NB4 (cell line): Measurements from ENCODE around the gene RIC8A.
A peak's percentile ranks its signal among the peaks of the same experiment; 100 is the strongest.

ENCODE experiments used
- DNase-seq: peaks from one replicate; pipeline ENCODE4 v3.0.0; 2010; ENCODE audit warnings: low read depth
- H3K4me3 ChIP-seq: one replicate; pipeline ENCODE4 v1.5.1; 2011; ENCODE audit warnings: mild to moderate bottlenecking, low read depth, low read length, moderate library complexity
- CTCF ChIP-seq: IDR thresholded peaks from one replicate; pipeline ENCODE4 v1.5.1; 2012; ENCODE audit warnings: low read depth, low read length
- MAX ChIP-seq: IDR thresholded peaks from 2 replicates; pipeline ENCODE4 v1.6.1; 2011; ENCODE audit warnings: low read depth, low read length
- MYC ChIP-seq: IDR thresholded peaks from 2 replicates; pipeline ENCODE4 v1.6.1; 2011; ENCODE audit warnings: low read depth, low read length
- POLR2A ChIP-seq: IDR thresholded peaks from 2 replicates; pipeline ENCODE4 v1.6.1; 2011; ENCODE audit warnings: mild to moderate bottlenecking; ENCODE audit not compliant: insufficient read length; ENCODE audit errors: extremely low read depth

RIC8A gene

DNA sequence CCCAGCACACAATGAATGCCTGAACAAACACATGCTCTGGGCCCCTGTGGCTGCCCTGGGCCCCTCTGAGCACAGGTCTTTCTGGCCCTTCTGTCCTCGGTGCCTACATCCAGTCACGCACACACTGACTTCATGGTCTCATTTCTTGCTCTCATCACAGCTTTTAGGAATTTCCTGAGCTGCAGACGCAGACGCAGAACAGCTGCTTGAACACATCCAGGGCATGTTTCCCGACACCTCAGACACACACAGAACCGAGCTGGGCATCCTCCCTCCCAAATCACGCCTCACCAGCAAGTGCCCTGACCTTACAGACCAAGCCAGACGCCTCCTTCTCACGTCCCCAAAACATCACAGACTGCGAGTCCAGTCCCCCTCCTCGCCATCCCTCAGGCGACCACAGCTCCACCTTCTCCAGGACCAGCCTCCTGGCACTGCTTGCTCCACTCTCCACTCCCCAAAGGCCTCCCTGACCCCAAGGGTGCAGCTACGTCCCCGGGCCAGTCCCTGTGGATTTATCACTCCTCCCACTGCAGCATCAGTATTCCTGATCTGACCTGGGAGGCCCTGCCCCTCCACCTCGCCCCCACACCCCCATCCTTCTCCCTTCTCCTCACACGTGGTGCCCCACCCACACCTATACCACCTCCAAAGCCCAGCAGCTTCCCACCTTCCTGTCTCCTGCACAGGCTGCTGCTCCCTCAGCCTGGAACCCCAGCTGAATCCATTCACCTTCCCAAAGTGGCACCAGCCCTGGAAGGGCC is 15.7 kb downstream of the RIC8A start:
- no peak overlapping the region for H3K4me3 ChIP-seq
- TF ChIP-seq MYC (no peak), CTCF (no peak), MAX (no peak)
- DNase-seq = no peak

GRCh38 chr11:223884-224283 is 16.4 kb downstream of the RIC8A start:
- no peak overlapping the region for H3K4me3 ChIP-seq
- TF ChIP-seq CTCF (no peak), MYC (no peak), POLR2A (no peak), MAX (no peak)
- DNase-seq = peak; percentile 30

- TF ChIP-seq CTCF = no peak
- no peak for TF ChIP-seq MAX
- TF ChIP-seq MYC = no peak
- no peak for TF ChIP-seq POLR2A
- H3K4me3 ChIP-seq = no peak overlapping the region
- no peak for DNase-seq
These were observed 16.9 kb downstream of the RIC8A start for GRCh38 chr11:224424-224823.

- TF ChIP-seq MYC (peak; percentile 55), CTCF (no peak), MAX (peak; percentile 73; the same call in 1 of the 2 replicates), POLR2A (no peak)
- H3K4me3 ChIP-seq = peak overlapping the region; percentile 55
- peak; percentile 93 for DNase-seq
These were observed 18.4 kb downstream of the RIC8A start for GRCh38 chr11:225734-226453.

- TF ChIP-seq CTCF (no peak), POLR2A (no peak), MYC (no peak), MAX (no peak)
- no peak for DNase-seq
- no peak overlapping the region for H3K4me3 ChIP-seq
These were observed 20.4 kb downstream of the RIC8A start for GRCh38 chr11:227824-228379.
